HG02852 (cell line): ENCODE data around the gene CPN1.
"Not testable (repeated sequence)": the region's sequence is repeated elsewhere in the genome, so short reads cannot be mapped to it uniquely, and the experiment has no call there.

Experiments
- ATAC-seq: cut with Tn5 transposase; IDR thresholded peaks from one replicate; pipeline ENCODE4 v1.9.1; 2021; ENCODE audit warnings: mild to moderate bottlenecking, moderate library complexity; ENCODE audit not compliant: unreplicated experiment

CPN1 gene

DNA sequence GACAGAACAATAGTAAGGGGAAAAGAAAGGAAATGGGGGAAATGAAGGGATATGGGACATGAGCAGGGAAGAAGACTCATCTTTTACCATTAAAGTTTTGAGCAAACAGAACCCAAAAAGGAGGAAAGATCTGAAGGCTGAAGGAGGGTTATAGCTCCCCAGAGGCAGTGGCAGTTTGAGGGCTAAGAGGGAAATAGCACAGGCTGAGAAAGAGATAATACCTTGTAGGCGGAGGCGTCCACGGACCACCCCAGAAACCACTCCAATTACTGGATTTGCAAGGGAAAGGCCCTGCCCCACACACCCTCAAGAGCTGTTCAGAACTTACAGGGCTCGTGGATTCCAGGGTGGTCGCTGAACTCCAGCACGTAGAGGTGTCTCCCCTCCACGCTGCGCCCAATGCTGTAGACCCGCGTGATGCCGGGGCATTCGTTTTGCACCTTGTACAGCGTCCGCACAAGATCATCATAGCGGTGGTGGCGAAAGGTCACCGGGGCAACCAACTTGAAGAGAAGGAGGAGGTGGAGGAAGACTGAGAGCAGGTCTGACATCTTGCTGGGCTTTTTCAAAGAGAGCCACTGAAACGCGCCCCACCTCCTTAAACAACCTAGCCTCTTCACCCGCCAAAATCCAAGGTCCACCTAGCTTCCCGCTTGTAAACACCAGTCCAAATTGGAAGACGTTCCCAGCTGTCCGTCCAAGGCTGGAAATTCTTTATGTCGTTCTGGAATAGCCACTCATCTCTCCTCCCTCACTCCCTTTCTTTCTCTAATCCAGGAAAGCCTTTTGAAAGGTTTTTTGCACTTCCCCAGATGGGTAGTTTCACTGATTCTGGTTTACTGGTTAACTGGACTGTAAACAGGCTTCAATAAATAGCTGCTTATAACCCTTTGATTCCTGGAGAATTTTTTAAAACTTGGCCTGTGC lies at the start of gene CPN1:
Gene CPN1 (minus strand): TSS at position 795 of the 927 bp plus-strand sequence. CDS start 244 bp downstream, at position 551.
- no peak for ATAC-seq

DNA sequence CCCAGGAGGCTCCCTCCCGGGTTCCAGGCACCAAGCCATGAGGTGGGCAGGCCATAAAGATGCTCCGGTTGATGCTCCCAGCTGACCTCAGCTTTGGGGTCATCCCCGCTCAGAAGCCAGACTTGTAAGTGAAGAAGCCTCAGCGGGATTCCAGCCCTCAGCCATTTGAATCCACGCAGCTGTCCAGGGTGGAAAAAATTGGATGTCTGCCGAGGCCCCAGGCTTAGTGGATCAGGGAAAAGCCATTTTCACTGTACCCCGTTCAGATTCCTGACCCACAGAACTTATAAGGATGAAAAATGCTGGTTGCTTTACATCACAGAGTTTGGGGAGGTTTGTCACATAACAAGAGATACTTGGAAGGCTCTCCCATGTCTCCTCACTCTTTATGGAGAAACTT lies 49.2 kb upstream of the CPN1 start:
- no peak for ATAC-seq

DNA sequence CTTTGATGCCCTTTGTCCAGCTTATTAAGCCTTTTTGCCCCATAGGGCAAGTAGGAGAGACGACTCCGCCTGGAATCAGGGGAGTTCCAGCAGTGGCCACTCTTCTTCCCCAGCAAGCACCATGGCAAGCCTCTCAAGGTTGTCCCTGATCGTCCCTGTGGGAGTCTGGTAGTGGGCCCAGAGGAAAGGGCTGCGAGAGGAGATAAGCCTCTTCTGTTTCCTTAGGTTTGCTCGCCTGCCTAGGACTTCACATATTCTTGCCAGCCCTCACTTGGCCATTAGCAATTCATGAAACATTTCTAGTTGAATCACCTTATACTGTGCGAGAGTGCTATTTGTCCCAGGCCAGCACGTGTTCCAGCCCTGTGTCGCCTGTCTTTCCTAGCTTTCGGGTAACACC lies 47.8 kb upstream of the CPN1 start:
- no peak for ATAC-seq

- no peak for ATAC-seq
Measured at GRCh38 chr10:100128951-100129350, 47.3 kb upstream of the CPN1 start.

- not testable (repeated sequence) for ATAC-seq
Measured at GRCh38 chr10:100125335-100125734, 43.7 kb upstream of the CPN1 start.

DNA sequence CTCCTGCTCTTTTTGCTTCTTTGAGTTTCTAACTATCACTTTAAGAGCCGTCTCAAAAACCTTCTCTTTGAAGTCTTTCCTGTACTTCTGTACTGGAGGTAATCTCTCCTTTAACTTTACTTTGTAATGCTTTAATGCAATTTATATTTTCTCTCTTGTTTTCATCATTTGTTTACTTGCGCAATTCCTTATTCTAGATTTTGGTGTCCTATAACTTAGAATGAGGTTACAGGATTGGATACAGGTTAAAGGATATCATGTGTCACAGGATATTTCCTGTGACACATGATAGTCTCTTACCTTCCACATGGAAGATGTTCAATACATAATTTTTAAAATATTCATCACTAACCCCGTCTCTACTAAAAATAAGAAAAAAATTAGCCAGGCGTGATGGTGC lies 42.4 kb upstream of the CPN1 start:
- ATAC-seq: no peak

GRCh38 chr10:100122780-100123179 lies 41.1 kb upstream of the CPN1 start:
- no peak for ATAC-seq

GRCh38 chr10:100120550-100120949 lies 38.9 kb upstream of the CPN1 start:
- ATAC-seq: no peak

- no peak for ATAC-seq
Measured at GRCh38 chr10:100119726-100120125, 38.1 kb upstream of the CPN1 start.

- no peak for ATAC-seq
Measured at GRCh38 chr10:100114976-100115770, 33.5 kb upstream of the CPN1 start.

DNA sequence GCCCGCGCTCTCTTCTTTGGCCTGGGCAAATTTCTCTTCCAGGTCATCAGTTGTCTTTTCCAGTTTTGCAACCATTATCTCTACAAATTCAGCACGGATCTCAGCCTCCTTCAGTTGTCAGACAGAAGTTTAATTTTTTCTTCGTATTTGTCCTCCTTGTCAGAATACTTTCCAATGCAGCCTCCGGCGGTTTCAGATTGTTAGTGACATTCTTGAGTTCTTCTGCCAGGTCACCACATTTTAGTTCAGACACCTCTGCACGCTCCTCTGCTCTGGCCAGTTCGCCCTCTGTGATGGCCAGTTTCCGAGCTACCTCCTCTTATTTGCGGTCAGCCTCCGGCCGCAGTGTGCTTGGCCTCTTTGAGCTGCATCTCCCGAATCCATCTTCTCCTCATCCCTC lies 32.8 kb upstream of the CPN1 start:
- ATAC-seq: no peak

- no peak for ATAC-seq
Measured at GRCh38 chr10:100109670-100110069, 28.0 kb upstream of the CPN1 start.

DNA sequence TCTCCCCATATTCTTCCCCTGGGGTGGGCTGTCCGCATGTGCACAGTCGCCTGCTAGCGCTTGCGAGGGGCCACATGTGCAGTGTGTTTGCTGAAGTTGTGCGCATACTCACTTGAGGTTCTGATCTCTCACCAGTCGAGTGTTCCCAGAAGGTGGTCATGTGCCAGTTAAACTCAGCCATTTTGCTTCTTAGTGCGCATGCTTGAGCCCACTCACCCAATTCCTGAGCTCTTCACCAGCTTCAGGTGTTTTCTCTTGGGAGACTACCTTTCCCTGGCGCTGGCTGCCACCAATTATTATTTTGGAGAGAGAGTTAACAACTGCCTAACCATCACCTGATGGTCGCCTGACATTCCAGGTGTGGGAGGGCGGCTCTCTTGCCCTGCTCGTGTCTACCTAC lies 25.2 kb upstream of the CPN1 start:
- no peak for ATAC-seq

GRCh38 chr10:100104300-100104699 lies 22.6 kb upstream of the CPN1 start:
- ATAC-seq: no peak

- no peak for ATAC-seq
Measured at GRCh38 chr10:100103581-100103980, 21.9 kb upstream of the CPN1 start.

DNA sequence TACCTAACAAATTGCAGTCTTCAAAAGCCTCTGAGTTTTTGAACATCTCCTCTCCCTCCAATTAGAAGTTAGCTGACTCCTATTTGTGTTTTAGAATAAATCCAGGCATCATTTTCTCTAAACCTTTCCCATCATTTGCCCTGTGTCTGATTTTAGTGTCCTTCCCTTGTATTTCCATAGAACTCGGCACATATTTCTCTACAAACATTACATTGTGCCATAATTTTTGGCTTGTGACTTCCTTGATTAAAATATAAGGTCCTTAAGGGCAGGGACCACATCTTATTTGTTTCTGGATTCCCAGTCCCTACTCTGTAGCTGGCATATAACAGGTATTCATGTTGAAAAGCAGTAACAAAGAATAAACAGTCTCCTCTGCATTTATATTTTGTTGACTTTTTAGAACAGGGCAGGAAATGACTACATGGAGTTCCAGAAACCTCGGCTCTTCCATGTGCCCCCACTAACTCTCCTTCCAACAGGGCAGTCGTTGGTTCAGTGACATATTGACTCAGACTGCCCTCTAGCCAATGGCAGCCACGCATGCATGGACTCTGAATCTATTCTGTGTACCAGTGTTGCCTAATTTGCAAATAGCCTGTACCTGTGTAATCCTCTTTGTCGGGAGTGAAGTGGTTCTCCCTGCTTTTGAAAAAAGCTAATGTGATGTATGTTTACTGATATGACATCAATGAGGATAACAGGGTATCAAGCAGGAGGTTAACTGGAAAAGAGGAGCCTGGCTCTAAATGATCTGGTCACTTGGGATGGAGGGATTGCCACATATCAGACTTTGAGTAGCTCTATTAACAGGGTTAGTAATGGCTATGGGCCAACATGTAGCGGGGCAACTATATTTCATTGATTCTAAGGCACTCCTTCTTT lies 19.8 kb upstream of the CPN1 start:
- ATAC-seq: no peak

DNA sequence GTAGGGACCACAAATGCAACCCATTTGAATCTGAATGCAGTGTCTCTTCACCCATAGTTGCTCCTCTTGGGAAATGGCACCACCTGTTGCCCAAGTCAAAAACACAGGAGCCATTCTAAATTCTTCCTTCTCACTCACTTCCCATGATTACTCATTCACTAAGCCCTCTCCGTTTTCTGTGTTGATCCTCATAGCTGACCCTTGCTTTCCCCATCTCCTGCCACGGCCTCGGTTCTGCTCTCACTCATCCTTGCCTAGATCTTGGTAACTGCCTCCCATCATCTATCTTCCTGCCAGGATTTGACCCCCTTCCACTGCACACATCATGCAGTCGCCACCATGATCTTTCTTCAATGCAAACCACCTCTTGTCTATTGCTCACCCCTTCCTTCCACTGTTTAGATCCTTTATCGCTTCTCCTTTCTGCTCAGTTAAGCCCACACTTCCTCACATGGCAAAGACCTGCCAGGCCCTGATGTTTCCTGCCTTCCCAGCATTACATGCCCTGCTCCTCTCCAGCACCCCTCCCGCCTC lies 19.0 kb upstream of the CPN1 start:
- no peak for ATAC-seq

DNA sequence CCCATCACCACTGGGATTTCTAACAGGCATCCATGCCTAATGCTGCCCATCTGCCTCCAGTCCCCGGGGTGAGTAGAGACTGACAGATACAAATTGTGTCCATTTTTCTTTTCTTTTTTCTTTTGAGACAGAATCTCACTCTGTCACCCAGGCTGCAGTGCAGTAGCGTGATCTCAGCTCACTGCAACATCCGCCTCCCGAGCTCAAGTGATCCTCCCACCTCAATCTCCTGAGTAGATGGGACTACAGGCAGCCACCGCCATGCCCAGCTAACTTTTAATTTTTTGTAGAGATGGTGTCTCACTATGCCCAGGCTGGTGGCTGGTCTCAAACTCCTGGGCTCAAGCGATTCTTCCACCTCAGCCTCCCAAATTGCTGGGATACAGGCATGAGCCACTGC lies 7.6 kb upstream of the CPN1 start:
- ATAC-seq: no peak

GRCh38 chr10:100086708-100087107 lies 5.0 kb upstream of the CPN1 start:
- ATAC-seq: not testable (repeated sequence)

DNA sequence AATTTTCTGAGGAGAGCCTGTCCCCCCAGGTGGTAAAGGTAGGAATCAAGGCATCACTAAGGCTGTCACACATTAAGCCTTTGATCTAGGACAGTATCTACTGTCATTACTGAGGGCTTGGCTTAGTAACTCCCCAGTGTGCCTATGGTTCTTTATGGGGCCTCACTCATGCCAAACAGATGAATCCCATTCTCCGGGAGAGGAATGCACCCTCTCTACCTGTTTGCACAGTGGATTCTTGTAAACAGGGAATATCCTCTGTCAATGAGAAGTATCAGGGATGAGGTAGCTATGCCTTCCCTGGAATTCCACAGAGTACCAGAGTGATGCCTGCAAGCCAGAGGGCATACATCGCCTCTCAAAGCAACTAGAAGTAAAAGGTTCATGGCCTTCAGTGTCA lies 3.9 kb upstream of the CPN1 start:
- no peak for ATAC-seq

- no peak for ATAC-seq
Measured at GRCh38 chr10:100083623-100084022, 2.0 kb upstream of the CPN1 start.
